ENCODE measurements around the gene GRM7.

GRM7 gene

GRCh38 chr3:7400360-7400759, 539.4 kb downstream of the GRM7 start:
- no peak for DNase-seq (ENCODE audit: low read depth in 2 of 2)

GRCh38 chr3:7401418-7401817, 540.5 kb downstream of the GRM7 start:
- DNase-seq (ENCODE audit: low read depth in 2 of 2), result no peak

GRCh38 chr3:7407107-7407506, 546.2 kb downstream of the GRM7 start:
- no peak for DNase-seq (ENCODE audit: low read depth in 2 of 2)

- no peak for DNase-seq (ENCODE audit: low read depth in 2 of 2)
Observed at GRCh38 chr3:7410782-7411181, 549.9 kb downstream of the GRM7 start.

- DNase-seq (ENCODE audit: low read depth in 2 of 2), result no peak
Observed at GRCh38 chr3:7421065-7421464, 560.1 kb downstream of the GRM7 start.

- no peak for DNase-seq (ENCODE audit: low read depth in 2 of 2)
Observed at GRCh38 chr3:7423036-7423435, 562.1 kb downstream of the GRM7 start.

GRCh38 chr3:7423995-7424394, 563.1 kb downstream of the GRM7 start:
- DNase-seq (ENCODE audit: low read depth in 2 of 2), result no peak

- no peak for DNase-seq (ENCODE audit: low read depth in 2 of 2)
Observed at GRCh38 chr3:7428206-7428718, 567.3 kb downstream of the GRM7 start.

- DNase-seq (ENCODE audit: low read depth in 2 of 2), result no peak
Observed at GRCh38 chr3:7432610-7433009, 571.7 kb downstream of the GRM7 start.

- DNase-seq (ENCODE audit: low read depth in 2 of 2), result no peak
Observed at GRCh38 chr3:7433073-7433472, 572.2 kb downstream of the GRM7 start.

GRCh38 chr3:7436542-7436941, 575.6 kb downstream of the GRM7 start:
- no peak for DNase-seq (ENCODE audit: low read depth in 2 of 2)

GRCh38 chr3:7437231-7437630, 576.3 kb downstream of the GRM7 start:
- no peak for DNase-seq (ENCODE audit: low read depth in 2 of 2)

- no peak for DNase-seq (ENCODE audit: low read depth in 2 of 2)
Observed at GRCh38 chr3:7439101-7439680, 578.3 kb downstream of the GRM7 start.

GRCh38 chr3:7444886-7445285, 584.0 kb downstream of the GRM7 start:
- DNase-seq (ENCODE audit: low read depth in 2 of 2), result no peak

- no peak for DNase-seq (ENCODE audit: low read depth in 2 of 2)
Observed at GRCh38 chr3:7445331-7445730, 584.4 kb downstream of the GRM7 start.

GRCh38 chr3:7447197-7447769, 586.4 kb downstream of the GRM7 start:
- no peak for DNase-seq (ENCODE audit: low read depth in 2 of 2)

- DNase-seq (ENCODE audit: low read depth in 2 of 2), result no peak
Observed at GRCh38 chr3:7456386-7456785, 595.5 kb downstream of the GRM7 start.

GRCh38 chr3:7461202-7461825, 600.4 kb downstream of the GRM7 start:
- no peak for DNase-seq (ENCODE audit: low read depth in 2 of 2)

- DNase-seq (ENCODE audit: low read depth in 2 of 2), result no peak
Observed at GRCh38 chr3:7469866-7470265, 609.0 kb downstream of the GRM7 start.

- DNase-seq (ENCODE audit: low read depth in 2 of 2), result no peak
Observed at GRCh38 chr3:7484636-7485035, 623.7 kb downstream of the GRM7 start.

GRCh38 chr3:7487763-7488162, 626.8 kb downstream of the GRM7 start:
- no peak for DNase-seq (ENCODE audit: low read depth in 2 of 2)

GRCh38 chr3:7489417-7489816, 628.5 kb downstream of the GRM7 start:
- no peak for DNase-seq (ENCODE audit: low read depth in 2 of 2)

GRCh38 chr3:7498715-7499114, 637.8 kb downstream of the GRM7 start:
- DNase-seq (ENCODE audit: low read depth in 2 of 2), result no peak

Measured in stimulated activated CD4-positive, alpha-beta T cell treated with anti-CD3 and anti-CD28 coated beads, Interleukin-1b, Interleukin-23, amount 100 ng/mL, for 4 hours (primary cell).